SK-N-SH (cell line): ENCODE results near the gene GDPD4. TPM values are rescaled to one million over a fixed set of nuclear protein-coding genes. Genes with fewer than 3 reads are reported as not detected.

Experiments used
- CTCF ChIA-PET: fragments of 300-600, 350-600 bp; formaldehyde crosslinking; extraction: SDS; loops from one replicate; lab custom pipeline; 2021; lab: Yijun Ruan, JAX
- POLR2A ChIA-PET: fragments of 350-600 bp; sonication (Branson Sonifier 250); formaldehyde crosslinking; extraction: SDS; loops from one replicate; lab custom pipeline; 2020; ENCODE audit warnings: antibody characterized with exemption, inconsistent platforms; lab: Yijun Ruan, JAX
- DNase-seq: peaks from one replicate; pipeline ENCODE4 v3.0.0; 2012
- H2AFZ ChIP-seq: fragments of 200-600 bp; sonication (generic); 2 replicates; pipeline ENCODE4 v1.8.1; 2016; ENCODE audit warnings: antibody characterized with exemption, mild to moderate bottlenecking, low read depth
- H3F3A ChIP-seq: fragments of 200-600 bp; sonication (generic); replicated peaks from 2 replicates; pipeline ENCODE3; 2016; ENCODE audit warnings: antibody characterized with exemption, mild to moderate bottlenecking; ENCODE audit not compliant: insufficient read depth
- H3K27ac ChIP-seq, 2 experiments: fragments of 200-500 bp in 1 of 2; fragments of 200-600 bp in 1 of 2; sonication (Bioruptor generic) in 1 of 2; sonication (generic), shearing (Covaris generic) in 1 of 2; 2 replicates each; pipeline versions ENCODE4 v1.5.1 to v1.6.1; 2014 to 2016; ENCODE audit warnings: low read depth in 2 of 2, inconsistent platforms in 1 of 2, low read length in 1 of 2, mild to moderate bottlenecking in 1 of 2, mixed read lengths in 1 of 2
- H3K27me3 ChIP-seq: fragments of 200-600 bp; sonication (generic), shearing (Covaris generic); 2 replicates; pipeline ENCODE4 v1.6.1; 2016; ENCODE audit warnings: mixed run types; ENCODE audit not compliant: insufficient read depth
- H3K36me3 ChIP-seq, 2 experiments: fragments of 200-500 bp in 1 of 2; fragments of 200-600 bp in 1 of 2; sonication (Bioruptor generic) in 1 of 2; sonication (generic) in 1 of 2; replicated peaks in 1 of 2; 2 replicates each; pipeline versions ENCODE3 to v1.5.1; 2014 to 2016; ENCODE audit warnings: low read length in 1 of 2, mild to moderate bottlenecking in 1 of 2; ENCODE audit not compliant: insufficient read depth in 2 of 2, control insufficient read depth in 1 of 2
- H3K4me1 ChIP-seq, 2 experiments: fragments of 200-500 bp in 1 of 2; fragments of 200-600 bp in 1 of 2; sonication (Bioruptor generic) in 1 of 2; sonication (generic), shearing (Covaris generic) in 1 of 2; 2 replicates each; pipeline versions ENCODE4 v1.5.1 to v1.6.1; 2014 to 2016; ENCODE audit warnings: low read depth in 1 of 2, low read length in 1 of 2, mixed run types in 1 of 2; ENCODE audit not compliant: insufficient read depth in 2 of 2, control insufficient read depth in 1 of 2
- H3K4me2 ChIP-seq: fragments of 200-600 bp; sonication (generic), shearing (Covaris generic); 2 replicates; pipeline ENCODE4 v1.6.1; 2017; ENCODE audit warnings: mixed run types
- H3K4me3 ChIP-seq, 2 experiments: fragments of 200-500 bp in 1 of 2; fragments of 200-600 bp in 1 of 2; sonication (Bioruptor generic) in 1 of 2; sonication (generic), shearing (Covaris generic) in 1 of 2; 2 replicates each; pipeline versions ENCODE4 v1.5.1 to v1.8.1; 2014 to 2016; ENCODE audit warnings: low read depth in 2 of 2, inconsistent platforms in 1 of 2, low read length in 1 of 2, mild to moderate bottlenecking in 1 of 2, mixed read lengths in 1 of 2, moderate library complexity in 1 of 2
- H3K79me2 ChIP-seq: fragments of 200-600 bp; sonication (generic); 2 replicates; pipeline ENCODE4 v1.8.1; 2017; ENCODE audit warnings: mild to moderate bottlenecking; ENCODE audit not compliant: insufficient read depth
- H3K9ac ChIP-seq: fragments of 200-600 bp; sonication (generic); 2 replicates; pipeline ENCODE4 v1.6.1; 2017; ENCODE audit warnings: mixed run types
- H3K9me2 ChIP-seq: fragments of 200-600 bp; sonication (generic); 2 replicates; pipeline ENCODE4 v1.6.1; 2017; ENCODE audit warnings: mixed run types
- H3K9me3 ChIP-seq: fragments of 200-600 bp; sonication (generic); 2 replicates; pipeline ENCODE4 v1.6.1; 2017; ENCODE audit warnings: mixed run types, mild to moderate bottlenecking, moderate library complexity
- H4K20me1 ChIP-seq: fragments of 200-600 bp; sonication (generic); 2 replicates; pipeline ENCODE4 v1.6.1; 2017; ENCODE audit warnings: mild to moderate bottlenecking, mixed run types; ENCODE audit not compliant: insufficient read depth
- CHD2 ChIP-seq: fragments of 150-350 bp; IDR thresholded peaks from 2 replicates; pipeline ENCODE4 v1.6.1; 2018; ENCODE audit warnings: low read length; ENCODE audit not compliant: partially characterized antibody
- ELF1 ChIP-seq: IDR thresholded peaks from 2 replicates; pipeline ENCODE4 v1.4.0; 2012
- EP300 ChIP-seq, 2 experiments: IDR thresholded peaks; 2 replicates each; pipeline versions ENCODE4 v1.4.0 to v1.6.1; 2012; ENCODE audit warnings: borderline replicate concordance in 1 of 2, low read depth in 1 of 2, low read length in 1 of 2
- FOSL2 ChIP-seq: IDR thresholded peaks from 2 replicates; pipeline ENCODE4 v1.4.0; 2012; ENCODE audit warnings: low read depth, mild to moderate bottlenecking, moderate library complexity, borderline replicate concordance
- FOXM1 ChIP-seq: IDR thresholded peaks from 2 replicates; pipeline ENCODE4 v1.4.0; 2012; ENCODE audit warnings: low read depth, mild to moderate bottlenecking
- GATA2 ChIP-seq: sonication (generic); formaldehyde crosslinking; IDR thresholded peaks from 2 replicates; pipeline ENCODE4 v1.5.0; 2020; ENCODE audit warnings: mild to moderate bottlenecking, missing genetic modification reagents
- MEF2A ChIP-seq: IDR thresholded peaks from 2 replicates; pipeline ENCODE4 v1.4.0; 2012; ENCODE audit warnings: low read depth, borderline replicate concordance
- MXI1 ChIP-seq: IDR thresholded peaks from 2 replicates; pipeline ENCODE4 v1.6.1; 2012; ENCODE audit warnings: mild to moderate bottlenecking, low read depth, low read length, improper control_type of control experiment
- POLR2AphosphoS5 ChIP-seq: IDR thresholded peaks from 2 replicates; pipeline ENCODE4 v1.6.1; 2012; ENCODE audit warnings: low read depth, low read length
- RCOR1 ChIP-seq: fragments of 150-350 bp; IDR thresholded peaks from 2 replicates; pipeline ENCODE4 v1.6.1; 2017; ENCODE audit warnings: antibody characterized with exemption, low read length
- RXRA ChIP-seq: IDR thresholded peaks from 2 replicates; pipeline ENCODE4 v1.4.0; 2012; ENCODE audit warnings: low read depth, mild to moderate bottlenecking, borderline replicate concordance
- SIN3A ChIP-seq: IDR thresholded peaks from 2 replicates; pipeline ENCODE4 v1.6.1; 2012; ENCODE audit warnings: low read depth, mild to moderate bottlenecking, low read length, moderate library complexity, borderline replicate concordance
- USF2 ChIP-seq: fragments of 150-350 bp; IDR thresholded peaks from 2 replicates; pipeline ENCODE4 v1.6.1; 2017; ENCODE audit warnings: antibody characterized with exemption, low read length, low read depth, borderline replicate concordance
- YY1 ChIP-seq: IDR thresholded peaks from 2 replicates; pipeline ENCODE4 v1.4.0; 2012; ENCODE audit warnings: low read depth, mild to moderate bottlenecking
- WGBS: methylation state at CpG from one replicate; pipeline ENCODE4 v1.1.6; 2017; ENCODE audit warnings: low lambda C conversion rate; 5-methylcytosine and 5-hydroxymethylcytosine counted together
- polyA plus RNA-seq, 3 experiments: library from polyadenylated mRNA; depleted of rRNA; stranded (reverse); fragments of >200 nt; gene quantifications; 2 replicates each; pipeline ENCODE4 v1.2.3, GENCODE V29; 2012
- TF ChIP-seq, protein P1 (sequence below): IDR thresholded peaks from 2 replicates; pipeline ENCODE4 v1.6.1; 2012; ENCODE audit warnings: mild to moderate bottlenecking, low read depth, low read length, moderate library complexity
- TF ChIP-seq, protein P2 (sequence below): fragments of 200-600 bp; sonication (generic); IDR thresholded peaks from 2 replicates; pipeline ENCODE4 v1.6.1; 2017; ENCODE audit warnings: antibody characterized with exemption, mild to moderate bottlenecking, moderate library complexity
- TF ChIP-seq, protein P3 (sequence below): IDR thresholded peaks from 2 replicates; pipeline ENCODE4; 2012

GDPD4 gene
- polyA plus RNA-seq, 1 of the 3 experiments (the other 2 are of a cell fraction), result not detected

- ChIA-PET CTCF (interaction anchor here (0.8 to 11.8 kb wide), 8 partner anchors 11 to 367 kb away, joined by 4 to 270 read pairs (median 16); partner anchors contain the start of gene MYO7A), POLR2A (interaction anchor here (1.2 kb wide), 1 partner anchor 59 kb away, joined by 7 read pairs; the partner anchor contains the start of gene MYO7A)
- no peak overlapping the region for H3K4me2 ChIP-seq
- 39% methylated on average over 1 of the region's 1 CpG for WGBS
- no peaks in the 10 kb centered on the region for H3K27me3 ChIP-seq
- no peak overlapping the region for H3K27ac ChIP-seq
- no peak overlapping the region for H3K9ac ChIP-seq
- H3K36me3 ChIP-seq, result no peaks in the 10 kb centered on the region
- no peaks in the 10 kb centered on the region for H3F3A ChIP-seq
- H3K9me2 ChIP-seq, result no peaks in the 10 kb centered on the region
- no peak for DNase-seq
- H3K4me3 ChIP-seq, result no peak overlapping the region
- TF ChIP-seq GATA2 (CRISPR knock-in tag) (no peak), SIN3A (no peak), EP300 (IDR thresholded peaks at IDR 0.05; ENCODE audit: borderline replicate concordance in 1 of 2, low read depth in 1 of 2, low read length in 1 of 2) (no peak), YY1 (no peak), FOXM1 (no peak), CHD2 (no peak), ELF1 (no peak), MEF2A (no peak), USF2 (no peak), MXI1 (no peak), FOSL2 (no peak), RCOR1 (no peak), POLR2AphosphoS5 (no peak), RXRA (no peak)
- TF ChIP-seq, protein P1, sequence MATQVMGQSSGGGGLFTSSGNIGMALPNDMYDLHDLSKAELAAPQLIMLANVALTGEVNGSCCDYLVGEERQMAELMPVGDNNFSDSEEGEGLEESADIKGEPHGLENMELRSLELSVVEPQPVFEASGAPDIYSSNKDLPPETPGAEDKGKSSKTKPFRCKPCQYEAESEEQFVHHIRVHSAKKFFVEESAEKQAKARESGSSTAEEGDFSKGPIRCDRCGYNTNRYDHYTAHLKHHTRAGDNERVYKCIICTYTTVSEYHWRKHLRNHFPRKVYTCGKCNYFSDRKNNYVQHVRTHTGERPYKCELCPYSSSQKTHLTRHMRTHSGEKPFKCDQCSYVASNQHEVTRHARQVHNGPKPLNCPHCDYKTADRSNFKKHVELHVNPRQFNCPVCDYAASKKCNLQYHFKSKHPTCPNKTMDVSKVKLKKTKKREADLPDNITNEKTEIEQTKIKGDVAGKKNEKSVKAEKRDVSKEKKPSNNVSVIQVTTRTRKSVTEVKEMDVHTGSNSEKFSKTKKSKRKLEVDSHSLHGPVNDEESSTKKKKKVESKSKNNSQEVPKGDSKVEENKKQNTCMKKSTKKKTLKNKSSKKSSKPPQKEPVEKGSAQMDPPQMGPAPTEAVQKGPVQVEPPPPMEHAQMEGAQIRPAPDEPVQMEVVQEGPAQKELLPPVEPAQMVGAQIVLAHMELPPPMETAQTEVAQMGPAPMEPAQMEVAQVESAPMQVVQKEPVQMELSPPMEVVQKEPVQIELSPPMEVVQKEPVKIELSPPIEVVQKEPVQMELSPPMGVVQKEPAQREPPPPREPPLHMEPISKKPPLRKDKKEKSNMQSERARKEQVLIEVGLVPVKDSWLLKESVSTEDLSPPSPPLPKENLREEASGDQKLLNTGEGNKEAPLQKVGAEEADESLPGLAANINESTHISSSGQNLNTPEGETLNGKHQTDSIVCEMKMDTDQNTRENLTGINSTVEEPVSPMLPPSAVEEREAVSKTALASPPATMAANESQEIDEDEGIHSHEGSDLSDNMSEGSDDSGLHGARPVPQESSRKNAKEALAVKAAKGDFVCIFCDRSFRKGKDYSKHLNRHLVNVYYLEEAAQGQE, result no peak
- TF ChIP-seq, protein P2, sequence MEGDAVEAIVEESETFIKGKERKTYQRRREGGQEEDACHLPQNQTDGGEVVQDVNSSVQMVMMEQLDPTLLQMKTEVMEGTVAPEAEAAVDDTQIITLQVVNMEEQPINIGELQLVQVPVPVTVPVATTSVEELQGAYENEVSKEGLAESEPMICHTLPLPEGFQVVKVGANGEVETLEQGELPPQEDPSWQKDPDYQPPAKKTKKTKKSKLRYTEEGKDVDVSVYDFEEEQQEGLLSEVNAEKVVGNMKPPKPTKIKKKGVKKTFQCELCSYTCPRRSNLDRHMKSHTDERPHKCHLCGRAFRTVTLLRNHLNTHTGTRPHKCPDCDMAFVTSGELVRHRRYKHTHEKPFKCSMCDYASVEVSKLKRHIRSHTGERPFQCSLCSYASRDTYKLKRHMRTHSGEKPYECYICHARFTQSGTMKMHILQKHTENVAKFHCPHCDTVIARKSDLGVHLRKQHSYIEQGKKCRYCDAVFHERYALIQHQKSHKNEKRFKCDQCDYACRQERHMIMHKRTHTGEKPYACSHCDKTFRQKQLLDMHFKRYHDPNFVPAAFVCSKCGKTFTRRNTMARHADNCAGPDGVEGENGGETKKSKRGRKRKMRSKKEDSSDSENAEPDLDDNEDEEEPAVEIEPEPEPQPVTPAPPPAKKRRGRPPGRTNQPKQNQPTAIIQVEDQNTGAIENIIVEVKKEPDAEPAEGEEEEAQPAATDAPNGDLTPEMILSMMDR, result no peak
- TF ChIP-seq, protein P3, sequence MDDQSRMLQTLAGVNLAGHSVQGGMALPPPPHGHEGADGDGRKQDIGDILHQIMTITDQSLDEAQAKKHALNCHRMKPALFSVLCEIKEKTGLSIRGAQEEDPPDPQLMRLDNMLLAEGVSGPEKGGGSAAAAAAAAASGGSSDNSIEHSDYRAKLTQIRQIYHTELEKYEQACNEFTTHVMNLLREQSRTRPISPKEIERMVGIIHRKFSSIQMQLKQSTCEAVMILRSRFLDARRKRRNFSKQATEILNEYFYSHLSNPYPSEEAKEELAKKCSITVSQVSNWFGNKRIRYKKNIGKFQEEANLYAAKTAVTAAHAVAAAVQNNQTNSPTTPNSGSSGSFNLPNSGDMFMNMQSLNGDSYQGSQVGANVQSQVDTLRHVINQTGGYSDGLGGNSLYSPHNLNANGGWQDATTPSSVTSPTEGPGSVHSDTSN, result no peak
- H3K4me1 ChIP-seq, result no peaks in the 10 kb centered on the region
- no peaks in the 10 kb centered on the region for H4K20me1 ChIP-seq
- H2AFZ ChIP-seq, result no peak overlapping the region
- H3K9me3 ChIP-seq, result no peaks in the 10 kb centered on the region
- H3K79me2 ChIP-seq, result no peaks in the 10 kb centered on the region
Measured at GRCh38 chr11:77186302-77186701, 115.2 kb downstream of the GDPD4 start.
